Measurements from ENCODE around the gene LRP5.

The LRP5 gene

GRCh38 chr11:68384530-68385081 lies 72.2 kb downstream of the LRP5 start:
- no peak for TF ChIP-seq CTCF (IDR thresholded peaks at IDR 0.05; ENCODE audit: low read depth, low read length, poor library complexity, severe bottlenecking)
- TF ChIP-seq EZH2phosphoT487 (IDR thresholded peaks at IDR 0.05; ENCODE audit: borderline replicate concordance, low read length) = no peak
- H3K79me2 ChIP-seq (ENCODE audit: control insufficient read depth, low read length) = no peaks in the 10 kb centered on the region
- no peaks in the 10 kb centered on the region for H3K9me3 ChIP-seq (ENCODE audit: control insufficient read depth, insufficient read depth, low read length)
- no peak overlapping the region for H3K27ac ChIP-seq (ENCODE audit: low read depth, low read length)
- no peak overlapping the region for H3K4me3 ChIP-seq (ENCODE audit: low read length)
- no peaks in the 10 kb centered on the region for H3F3A ChIP-seq (ENCODE audit: control insufficient read depth, insufficient read depth)
- H3K9me2 ChIP-seq (replicated peaks; ENCODE audit: control insufficient read depth, low read length) = no peaks in the 10 kb centered on the region
- H3K4me1 ChIP-seq (ENCODE audit: control insufficient read depth, low read length) = peaks cover 31% of the 10 kb centered on the region
- H4K20me1 ChIP-seq (ENCODE audit: control insufficient read depth, insufficient read depth, low read depth, low read length) = no peaks in the 10 kb centered on the region
- H3K36me3 ChIP-seq (ENCODE audit: control insufficient read depth, low read length) = no peaks in the 10 kb centered on the region; the same call in 1 of the 2 replicates
- no peaks in the 10 kb centered on the region for H3K27me3 ChIP-seq (ENCODE audit: control insufficient read depth, low read length)
- H3K4me2 ChIP-seq (ENCODE audit: low read length) = no peak overlapping the region

DNA sequence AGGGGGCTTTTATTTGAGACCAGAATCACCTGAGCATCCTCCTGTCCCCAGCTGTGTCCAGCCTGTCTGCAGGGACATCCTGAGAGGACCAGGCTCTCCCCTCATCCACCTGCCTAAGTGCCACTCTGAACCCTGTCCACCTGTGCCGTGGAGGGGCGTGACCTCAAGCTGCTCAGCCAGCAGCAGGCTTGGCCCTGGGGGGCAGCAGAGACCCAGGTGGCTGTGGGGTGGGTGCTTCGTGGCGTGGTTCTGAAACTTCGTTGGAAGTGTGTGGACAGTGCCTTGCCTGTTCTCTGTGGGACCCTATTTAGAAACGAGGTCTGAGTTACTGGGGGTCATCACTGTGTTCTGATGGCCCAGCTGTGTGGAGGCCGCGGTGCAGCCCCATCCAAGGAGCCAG lies 72.7 kb downstream of the LRP5 start:
- Histone ChIP-seq H3K4me2 (ENCODE audit: low read length) (no peak overlapping the region), H3K27me3 (ENCODE audit: control insufficient read depth, low read length) (no peaks in the 10 kb centered on the region), H4K20me1 (ENCODE audit: control insufficient read depth, insufficient read depth, low read depth, low read length) (no peaks in the 10 kb centered on the region), H3K27ac (ENCODE audit: low read depth, low read length) (no peak overlapping the region), H3K4me3 (ENCODE audit: low read length) (no peak overlapping the region), H3K36me3 (ENCODE audit: control insufficient read depth, low read length) (no peaks in the 10 kb centered on the region; the same call in 1 of the 2 replicates), H3K9me2 (replicated peaks; ENCODE audit: control insufficient read depth, low read length) (no peaks in the 10 kb centered on the region), H3K4me1 (ENCODE audit: control insufficient read depth, low read length) (peaks cover 26% of the 10 kb centered on the region), H3K9me3 (ENCODE audit: control insufficient read depth, insufficient read depth, low read length) (no peaks in the 10 kb centered on the region), H3F3A (ENCODE audit: control insufficient read depth, insufficient read depth) (no peaks in the 10 kb centered on the region), H3K79me2 (ENCODE audit: control insufficient read depth, low read length) (no peaks in the 10 kb centered on the region)
- TF ChIP-seq EZH2phosphoT487 (IDR thresholded peaks at IDR 0.05; ENCODE audit: borderline replicate concordance, low read length) (no peak), CTCF (IDR thresholded peaks at IDR 0.05; ENCODE audit: low read depth, low read length, poor library complexity, severe bottlenecking) (no peak)

- Histone ChIP-seq H3K4me2 (ENCODE audit: low read length) (no peak overlapping the region), H3K4me1 (ENCODE audit: control insufficient read depth, low read length) (peaks cover 12% of the 10 kb centered on the region), H3F3A (ENCODE audit: control insufficient read depth, insufficient read depth) (no peaks in the 10 kb centered on the region), H3K79me2 (ENCODE audit: control insufficient read depth, low read length) (no peaks in the 10 kb centered on the region), H3K4me3 (ENCODE audit: low read length) (no peak overlapping the region), H3K9me3 (ENCODE audit: control insufficient read depth, insufficient read depth, low read length) (no peaks in the 10 kb centered on the region), H3K36me3 (ENCODE audit: control insufficient read depth, low read length) (no peaks in the 10 kb centered on the region; the same call in 1 of the 2 replicates), H3K27me3 (ENCODE audit: control insufficient read depth, low read length) (no peaks in the 10 kb centered on the region), H3K9me2 (replicated peaks; ENCODE audit: control insufficient read depth, low read length) (no peaks in the 10 kb centered on the region), H3K27ac (ENCODE audit: low read depth, low read length) (no peak overlapping the region), H4K20me1 (ENCODE audit: control insufficient read depth, insufficient read depth, low read depth, low read length) (no peaks in the 10 kb centered on the region)
- TF ChIP-seq CTCF (IDR thresholded peaks at IDR 0.05; ENCODE audit: low read depth, low read length, poor library complexity, severe bottlenecking) (no peak), EZH2phosphoT487 (IDR thresholded peaks at IDR 0.05; ENCODE audit: borderline replicate concordance, low read length) (no peak)
These were observed 74.1 kb downstream of the LRP5 start for GRCh38 chr11:68386331-68386978.
